Suprapubic skin (tissue), 4 donors: ENCODE measurements around the gene UMAD1.

ENCODE experiments used
- CTCF ChIP-seq, 2 donors: fragments of 200-600 bp in 1 of 2; fragments of 450-650 bp in 1 of 2; sonication (generic) in 1 of 2; IDR thresholded peaks; one replicate each; pipeline ENCODE4 v1.5.1; 2016 to 2019; ENCODE audit warnings: antibody characterized with exemption in 2 of 2, mild to moderate bottlenecking in 1 of 2, moderate library complexity in 1 of 2
- POLR2A ChIP-seq, 2 donors: fragments of 450-650 bp; IDR thresholded peaks; one replicate each; pipeline ENCODE4 v1.6.1; 2017; ENCODE audit warnings: antibody characterized with exemption in 2 of 2, mild to moderate bottlenecking in 2 of 2, moderate library complexity in 2 of 2
- POLR2AphosphoS5 ChIP-seq, 3 donors: sonication (generic); formaldehyde crosslinking; IDR thresholded peaks; one replicate each; pipeline ENCODE4 v1.6.1; 2017; ENCODE audit warnings: antibody characterized with exemption in 3 of 3

- TF ChIP-seq POLR2AphosphoS5 (IDR thresholded peaks at IDR 0.05) (no peak), CTCF (IDR thresholded peaks at IDR 0.05) (no peak), POLR2A (IDR thresholded peaks at IDR 0.05) (no peak)
These were observed 116.0 kb downstream of the UMAD1 start for GRCh38 chr7:7756577-7756976.
